NB4 (cell line): ENCODE data around the gene SGSM2.

Experiments
- DNase-seq: peaks from one replicate; pipeline ENCODE4 v3.0.0; 2010; ENCODE audit warnings: low read depth
- H3K4me3 ChIP-seq: one replicate; pipeline ENCODE4 v1.5.1; 2011; ENCODE audit warnings: mild to moderate bottlenecking, low read depth, low read length, moderate library complexity
- MYC ChIP-seq: IDR thresholded peaks from 2 replicates; pipeline ENCODE4 v1.6.1; 2011; ENCODE audit warnings: low read depth, low read length
- POLR2A ChIP-seq: IDR thresholded peaks from 2 replicates; pipeline ENCODE4 v1.6.1; 2011; ENCODE audit warnings: mild to moderate bottlenecking; ENCODE audit not compliant: insufficient read length; ENCODE audit errors: extremely low read depth
- TF ChIP-seq, protein P1 (sequence below): IDR thresholded peaks from one replicate; pipeline ENCODE4 v1.5.1; 2012; ENCODE audit warnings: low read depth, low read length
- TF ChIP-seq, protein P2 (sequence below): IDR thresholded peaks from 2 replicates; pipeline ENCODE4 v1.6.1; 2011; ENCODE audit warnings: low read depth, low read length

Gene SGSM2

DNA sequence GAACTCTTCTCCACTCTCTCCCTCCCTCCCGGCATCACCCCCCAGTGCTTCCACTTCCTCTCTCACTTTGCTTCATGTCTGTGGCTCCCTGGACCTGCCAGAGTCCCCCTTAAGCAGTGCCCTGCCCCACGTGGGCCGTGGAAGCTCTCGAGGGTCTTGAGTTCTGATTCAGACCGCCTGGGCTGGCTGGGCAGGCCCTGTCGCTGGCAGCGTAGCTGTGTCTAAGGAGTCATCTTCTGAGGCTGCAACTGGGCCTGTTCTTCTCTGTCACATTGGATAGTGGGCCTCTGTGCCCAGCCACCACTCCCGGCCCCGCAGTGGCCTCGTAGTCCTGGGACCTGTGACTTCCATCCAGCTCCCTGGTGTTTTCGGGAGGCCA, 32.9 kb downstream of the SGSM2 start:
- no peak for TF ChIP-seq POLR2A
- TF ChIP-seq, protein P1, sequence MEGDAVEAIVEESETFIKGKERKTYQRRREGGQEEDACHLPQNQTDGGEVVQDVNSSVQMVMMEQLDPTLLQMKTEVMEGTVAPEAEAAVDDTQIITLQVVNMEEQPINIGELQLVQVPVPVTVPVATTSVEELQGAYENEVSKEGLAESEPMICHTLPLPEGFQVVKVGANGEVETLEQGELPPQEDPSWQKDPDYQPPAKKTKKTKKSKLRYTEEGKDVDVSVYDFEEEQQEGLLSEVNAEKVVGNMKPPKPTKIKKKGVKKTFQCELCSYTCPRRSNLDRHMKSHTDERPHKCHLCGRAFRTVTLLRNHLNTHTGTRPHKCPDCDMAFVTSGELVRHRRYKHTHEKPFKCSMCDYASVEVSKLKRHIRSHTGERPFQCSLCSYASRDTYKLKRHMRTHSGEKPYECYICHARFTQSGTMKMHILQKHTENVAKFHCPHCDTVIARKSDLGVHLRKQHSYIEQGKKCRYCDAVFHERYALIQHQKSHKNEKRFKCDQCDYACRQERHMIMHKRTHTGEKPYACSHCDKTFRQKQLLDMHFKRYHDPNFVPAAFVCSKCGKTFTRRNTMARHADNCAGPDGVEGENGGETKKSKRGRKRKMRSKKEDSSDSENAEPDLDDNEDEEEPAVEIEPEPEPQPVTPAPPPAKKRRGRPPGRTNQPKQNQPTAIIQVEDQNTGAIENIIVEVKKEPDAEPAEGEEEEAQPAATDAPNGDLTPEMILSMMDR: no peak
- DNase-seq: no peak
- H3K4me3 ChIP-seq: no peak overlapping the region

DNA sequence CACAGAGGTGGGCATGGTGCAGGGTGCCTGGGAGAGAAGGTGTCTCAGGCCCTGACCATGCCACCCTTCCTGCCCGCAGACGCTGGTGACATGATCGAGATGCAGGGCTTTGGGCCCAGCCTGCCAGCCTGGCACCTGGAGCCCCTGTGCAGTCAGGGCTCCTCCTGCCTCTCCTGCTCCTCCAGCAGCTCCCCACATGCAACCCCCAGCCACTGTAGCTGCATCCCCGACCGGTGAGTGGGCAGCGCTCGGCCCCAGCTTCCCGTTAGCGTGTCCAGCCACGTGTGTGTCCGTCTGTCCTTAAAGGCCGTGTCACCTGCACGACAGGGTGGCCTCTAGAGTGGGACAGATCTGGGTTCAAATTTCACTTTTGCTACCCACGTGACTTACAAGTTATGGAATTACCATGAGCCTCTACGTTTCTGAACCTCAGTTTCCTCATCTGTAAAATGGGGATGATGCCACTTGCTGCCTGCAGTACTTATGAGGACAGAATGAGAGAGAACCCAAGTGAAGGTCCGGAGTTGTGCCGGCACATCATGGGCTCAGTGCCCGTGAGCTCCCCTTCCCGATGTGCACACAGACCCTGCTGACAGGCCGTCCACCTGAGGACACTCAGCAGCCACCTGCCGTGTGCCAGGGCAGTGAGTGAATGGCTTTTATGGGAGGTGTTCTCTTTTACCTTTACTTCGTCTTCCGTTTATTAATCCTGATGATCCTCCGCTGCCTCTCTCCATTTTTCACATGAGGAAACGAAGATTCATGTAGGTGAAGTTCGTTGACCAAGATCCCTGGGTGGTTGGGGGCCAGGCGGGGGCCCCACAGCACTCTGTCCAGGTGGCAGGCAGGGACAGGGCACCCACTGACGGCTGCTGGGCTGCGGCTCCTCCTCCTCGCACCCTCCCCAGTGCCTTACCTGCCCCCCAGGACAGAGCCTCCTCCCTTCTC, 34.2 kb downstream of the SGSM2 start:
- DNase-seq: no peak
- TF ChIP-seq MYC: no peak
- no peak overlapping the region for H3K4me3 ChIP-seq

DNA sequence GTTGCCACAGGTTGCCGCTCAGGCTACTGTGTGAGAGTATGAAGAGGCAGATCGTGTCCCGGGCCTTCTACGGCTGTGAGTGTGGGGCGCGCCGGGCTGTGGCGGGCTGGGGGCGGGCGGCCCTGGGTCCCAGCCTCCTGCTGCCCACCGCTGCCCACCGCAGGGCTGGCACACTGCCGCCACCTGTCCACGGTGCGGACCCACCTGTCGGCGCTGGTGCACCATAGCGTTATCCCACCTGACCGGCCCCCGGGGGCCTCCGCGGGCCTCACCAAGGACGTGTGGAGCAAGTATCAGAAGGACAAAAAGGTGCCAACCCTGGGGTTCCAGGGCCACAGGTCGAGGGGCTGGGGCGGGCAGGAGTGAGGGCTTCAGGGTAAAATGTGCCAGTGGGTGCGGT, 34.9 kb downstream of the SGSM2 start:
- no peak overlapping the region for H3K4me3 ChIP-seq
- TF ChIP-seq POLR2A (no peak), MYC (no peak)
- TF ChIP-seq, protein P1: no peak
- TF ChIP-seq, protein P2, sequence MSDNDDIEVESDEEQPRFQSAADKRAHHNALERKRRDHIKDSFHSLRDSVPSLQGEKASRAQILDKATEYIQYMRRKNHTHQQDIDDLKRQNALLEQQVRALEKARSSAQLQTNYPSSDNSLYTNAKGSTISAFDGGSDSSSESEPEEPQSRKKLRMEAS: no peak
- DNase-seq: no peak

DNA sequence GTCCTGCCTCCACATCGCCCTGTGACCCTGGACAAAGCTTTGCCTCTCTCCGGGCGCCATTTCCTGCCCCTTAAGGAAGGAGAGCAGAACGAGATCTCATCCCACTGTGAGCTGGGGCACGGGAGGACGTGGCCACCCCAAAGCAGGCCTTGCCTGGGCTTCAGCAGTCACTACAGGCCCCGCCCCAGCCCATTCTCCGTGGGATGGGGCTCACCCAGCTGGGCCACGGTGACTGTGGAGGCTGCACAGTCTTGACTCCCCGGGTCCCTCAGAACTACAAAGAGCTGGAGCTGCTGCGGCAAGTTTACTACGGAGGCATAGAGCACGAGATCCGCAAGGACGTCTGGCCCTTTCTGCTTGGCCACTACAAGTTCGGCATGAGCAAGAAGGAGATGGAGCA, 35.4 kb downstream of the SGSM2 start:
- TF ChIP-seq MYC (no peak), POLR2A (no peak)
- no peak for DNase-seq
- no peak overlapping the region for H3K4me3 ChIP-seq

DNA sequence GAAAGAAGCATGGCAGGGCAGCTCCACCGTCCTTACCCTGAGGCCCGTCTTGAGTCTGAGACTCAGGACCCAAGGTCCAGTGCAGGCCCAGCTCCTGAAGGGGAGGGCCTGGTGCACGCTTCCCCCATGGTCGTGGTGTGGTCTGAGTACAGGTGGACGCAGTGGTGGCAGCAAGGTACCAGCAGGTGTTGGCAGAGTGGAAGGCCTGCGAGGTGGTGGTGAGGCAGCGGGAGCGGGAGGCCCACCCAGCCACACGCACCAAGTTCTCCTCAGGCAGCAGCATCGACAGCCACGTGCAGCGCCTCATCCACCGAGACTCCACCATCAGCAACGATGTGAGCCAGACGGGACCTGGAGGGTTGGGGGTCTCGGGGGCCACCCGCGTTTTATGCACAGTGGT, 35.9 kb downstream of the SGSM2 start:
- TF ChIP-seq, protein P2: no peak
- H3K4me3 ChIP-seq: no peak overlapping the region
- no peak for DNase-seq

DNA sequence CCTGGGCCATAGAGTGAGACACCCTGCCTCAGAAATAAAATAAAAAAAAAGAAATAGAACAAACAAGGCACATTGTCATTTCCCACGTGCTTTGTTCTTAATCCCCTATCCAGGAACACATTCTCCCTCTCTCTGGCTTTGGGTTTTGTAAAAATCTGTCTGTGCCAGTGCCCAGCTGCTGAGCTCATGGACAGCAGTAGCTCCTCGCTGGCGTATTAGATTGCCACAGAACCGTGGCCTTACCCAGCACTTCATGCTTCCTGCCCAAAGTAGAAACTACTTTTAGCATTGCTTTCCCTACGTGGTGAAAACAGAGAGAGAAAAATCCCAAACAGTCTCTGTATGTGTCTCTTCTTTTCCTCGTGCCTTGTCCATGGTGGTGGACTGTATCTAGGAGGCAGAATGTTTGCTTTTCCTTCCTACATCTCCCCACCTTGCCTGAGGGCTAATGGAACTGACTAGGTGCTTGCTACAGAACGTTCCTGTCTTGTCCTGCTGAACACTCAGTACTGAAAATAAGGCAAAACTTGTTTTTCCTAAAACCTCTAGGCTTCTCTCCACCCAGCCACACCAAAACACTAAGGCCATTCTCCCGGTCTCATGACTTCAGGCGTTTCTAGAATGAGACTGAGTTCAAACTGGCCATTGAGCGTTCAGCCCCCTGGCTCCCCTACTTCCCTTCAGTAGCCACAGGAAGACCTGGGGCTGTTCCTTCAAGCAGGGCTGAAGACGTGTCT, 37.4 kb downstream of the SGSM2 start:
- TF ChIP-seq, protein P1: no peak
- TF ChIP-seq MYC: no peak
- TF ChIP-seq, protein P2: no peak
- no peak for TF ChIP-seq POLR2A
- DNase-seq: no peak
- H3K4me3 ChIP-seq: no peak overlapping the region

DNA sequence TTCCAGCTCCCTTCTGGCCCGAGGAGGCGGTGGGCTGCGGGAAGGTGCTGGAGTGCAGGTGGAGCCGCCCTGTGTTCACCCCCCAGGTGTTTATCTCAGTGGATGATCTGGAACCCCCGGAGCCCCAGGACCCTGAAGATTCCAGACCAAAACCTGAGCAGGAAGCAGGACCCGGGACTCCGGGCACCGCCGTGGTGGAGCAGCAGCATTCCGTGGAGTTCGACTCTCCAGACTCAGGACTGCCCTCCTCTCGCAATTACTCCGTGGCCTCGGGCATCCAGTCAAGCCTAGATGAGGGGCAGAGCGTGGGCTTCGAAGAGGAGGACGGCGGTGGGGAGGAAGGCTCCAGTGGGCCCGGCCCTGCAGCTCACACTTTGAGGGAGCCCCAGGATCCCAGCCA, 38.1 kb downstream of the SGSM2 start:
- H3K4me3 ChIP-seq: no peak overlapping the region
- no peak for DNase-seq
- TF ChIP-seq, protein P2: no peak

DNA sequence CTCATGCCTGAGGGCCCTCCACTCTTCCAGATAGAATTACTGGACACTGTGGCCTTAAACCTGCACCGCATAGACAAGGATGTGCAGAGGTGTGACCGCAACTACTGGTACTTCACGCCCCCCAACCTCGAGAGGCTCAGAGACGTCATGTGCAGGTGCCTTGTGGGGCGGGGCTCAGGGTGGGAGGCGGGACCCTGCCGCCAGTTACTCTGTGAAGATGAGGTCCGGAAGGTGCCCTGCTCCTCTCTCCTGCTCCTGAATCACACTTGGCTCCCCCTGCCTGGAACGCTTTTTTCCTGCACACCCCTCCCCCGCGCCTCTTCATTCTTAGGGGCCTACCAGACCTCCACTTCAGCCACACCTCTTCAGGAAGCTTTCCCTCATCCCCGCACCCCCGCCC, 38.8 kb downstream of the SGSM2 start:
- no peak overlapping the region for H3K4me3 ChIP-seq
- no peak for DNase-seq
- TF ChIP-seq, protein P2: no peak
- no peak for TF ChIP-seq POLR2A
- no peak for TF ChIP-seq MYC
- TF ChIP-seq, protein P1: no peak
